HEK293 (cell line): ENCODE data around the gene CDR2L.
A peak's percentile ranks its signal among the peaks of the same experiment; 100 is the strongest.

Source experiments
- CTCF ChIA-PET: fragments of 350-600 bp; formaldehyde crosslinking; extraction: SDS; loops from one replicate; lab custom pipeline; 2021; ENCODE audit warnings: antibody characterized with exemption; lab: Yijun Ruan, JAX
- POLR2A ChIA-PET: fragments of 300-600 bp; formaldehyde crosslinking; extraction: SDS; loops from one replicate; lab custom pipeline; 2020; ENCODE audit warnings: antibody characterized with exemption, inconsistent platforms; lab: Yijun Ruan, JAX
- H3K27ac ChIP-seq: fragments of 200-500 bp; sonication (Bioruptor generic); 2 replicates; pipeline ENCODE4 v1.5.1; 2014; ENCODE audit warnings: low read depth, low read length, control low read depth, inconsistent platforms; ENCODE audit errors: extremely low read depth
- H3K36me3 ChIP-seq, 2 experiments: fragments of 200-500 bp in 1 of 2; sonication (Bioruptor generic) in 1 of 2; 1 replicate in 1 of 2; 2 replicates in 1 of 2; pipeline ENCODE4 v1.5.1; 2014 to 2017; ENCODE audit warnings: inconsistent platforms in 2 of 2, low read length in 2 of 2; ENCODE audit not compliant: control insufficient read depth in 2 of 2, insufficient read depth in 1 of 2
- H3K4me1 ChIP-seq: fragments of 200-500 bp; sonication (Bioruptor generic); 2 replicates; pipeline ENCODE4 v1.5.1; 2014; ENCODE audit warnings: mild to moderate bottlenecking, low read length, inconsistent platforms; ENCODE audit not compliant: control insufficient read depth, insufficient read depth
- H3K4me3 ChIP-seq: 2 replicates; pipeline ENCODE4 v1.5.1; 2011; ENCODE audit warnings: low read depth, mild to moderate bottlenecking, control low read depth, low read length, moderate library complexity
- H3K9me3 ChIP-seq: fragments of 200-500 bp; sonication (Bioruptor generic); 2 replicates; pipeline ENCODE4 v1.5.1; 2014; ENCODE audit warnings: low read depth, low read length, inconsistent platforms; ENCODE audit not compliant: control insufficient read depth, insufficient read depth
- BCL6B ChIP-seq: fragments of 450-650 bp; formaldehyde crosslinking; IDR thresholded peaks from 2 replicates; pipeline ENCODE4 v1.5.1; 2017; ENCODE audit warnings: missing biosample characterization, missing genetic modification characterization
- EGR2 ChIP-seq: fragments of 450-650 bp; formaldehyde crosslinking; IDR thresholded peaks from 2 replicates; pipeline ENCODE4 v1.5.1; 2016; ENCODE audit warnings: low read depth, missing biosample characterization, missing genetic modification characterization
- KLF8 ChIP-seq: fragments of 450-650 bp; formaldehyde crosslinking; IDR thresholded peaks from 2 replicates; pipeline ENCODE4 v1.5.1; 2016; ENCODE audit warnings: missing biosample characterization, missing genetic modification characterization
- KLF9 ChIP-seq: fragments of 450-650 bp; formaldehyde crosslinking; IDR thresholded peaks from 2 replicates; pipeline ENCODE4 v1.5.1; 2016; ENCODE audit warnings: missing biosample characterization, missing genetic modification characterization, low read depth
- MYNN ChIP-seq: fragments of 450-650 bp; formaldehyde crosslinking; IDR thresholded peaks from 2 replicates; pipeline ENCODE4 v1.5.1; 2016; ENCODE audit warnings: missing biosample characterization, missing genetic modification characterization, borderline replicate concordance
- PATZ1 ChIP-seq: fragments of 450-650 bp; formaldehyde crosslinking; IDR thresholded peaks from 2 replicates; pipeline ENCODE4 v1.5.1; 2016; ENCODE audit warnings: missing biosample characterization, missing genetic modification characterization
- PRDM6 ChIP-seq: fragments of 450-650 bp; formaldehyde crosslinking; IDR thresholded peaks from 2 replicates; pipeline ENCODE4 v1.5.1; 2017; ENCODE audit warnings: missing biosample characterization, missing genetic modification characterization
- REPIN1 ChIP-seq: fragments of 450-650 bp; formaldehyde crosslinking; IDR thresholded peaks from 2 replicates; pipeline ENCODE4 v1.5.1; 2017; ENCODE audit warnings: missing biosample characterization, missing genetic modification characterization, low read depth
- SCRT2 ChIP-seq: fragments of 450-650 bp; formaldehyde crosslinking; IDR thresholded peaks from 2 replicates; pipeline ENCODE4 v1.5.1; 2016; ENCODE audit warnings: missing biosample characterization, missing genetic modification characterization
- ZEB2 ChIP-seq: fragments of 450-650 bp; formaldehyde crosslinking; IDR thresholded peaks from 2 replicates; pipeline ENCODE4 v1.5.1; 2016; ENCODE audit warnings: missing biosample characterization, missing genetic modification characterization
- ZNF184 ChIP-seq: fragments of 450-650 bp; IDR thresholded peaks from 2 replicates; pipeline ENCODE4 v1.5.1; 2018; ENCODE audit warnings: missing biosample characterization, mild to moderate bottlenecking, missing genetic modification characterization
- ZNF362 ChIP-seq: fragments of 450-650 bp; formaldehyde crosslinking; IDR thresholded peaks from 2 replicates; pipeline ENCODE4 v1.5.1; 2016; ENCODE audit warnings: missing biosample characterization, missing genetic modification characterization
- ZNF571 ChIP-seq: fragments of 450-650 bp; formaldehyde crosslinking; IDR thresholded peaks from 2 replicates; pipeline ENCODE4 v1.5.0; 2017; ENCODE audit warnings: missing biosample characterization, missing genetic modification characterization
- ZNF660 ChIP-seq: fragments of 450-650 bp; IDR thresholded peaks from 2 replicates; pipeline ENCODE4 v1.5.1; 2018; ENCODE audit warnings: missing biosample characterization, mild to moderate bottlenecking, missing genetic modification characterization
- ZNF704 ChIP-seq: fragments of 450-650 bp; formaldehyde crosslinking; IDR thresholded peaks from 2 replicates; pipeline ENCODE4 v1.5.1; 2016; ENCODE audit warnings: missing biosample characterization, missing genetic modification characterization
- ZNF747 ChIP-seq: fragments of 450-650 bp; formaldehyde crosslinking; IDR thresholded peaks from 2 replicates; pipeline ENCODE4 v1.5.1; 2016; ENCODE audit warnings: missing biosample characterization, missing genetic modification characterization
- ZNF837 ChIP-seq: fragments of 450-650 bp; formaldehyde crosslinking; IDR thresholded peaks from 2 replicates; pipeline ENCODE4 v1.5.1; 2016; ENCODE audit warnings: missing biosample characterization, missing genetic modification characterization

Gene CDR2L

GRCh38 chr17:74951065-74951464, 36.4 kb upstream of the CDR2L start (continued):
- TF ChIP-seq ZNF362 (tag by site-specific recombination) (no peak), PRDM6 (tag by site-specific recombination) (no peak), ZNF747 (tag by site-specific recombination) (no peak)

- Histone ChIP-seq H3K9me3 (no peaks in the 10 kb centered on the region), H3K4me3 (no peak overlapping the region), H3K4me1 (no peaks in the 10 kb centered on the region), H3K36me3 (peaks cover 0 to 11% of the 10 kb centered on the region in 2 experiments; a peak in 2 of 3 replicates), H3K27ac (no peak overlapping the region)
- TF ChIP-seq ZEB2 (no peak), REPIN1 (tag by site-specific recombination) (no peak), KLF8 (peak; percentile 62; the same call in 1 of the 2 replicates), MYNN (no peak), KLF9 (tag by site-specific recombination) (peak; percentile 50; the same call in 1 of the 2 replicates), SCRT2 (tag by site-specific recombination) (0 out of 2 replicates have a peak, but pooled peaks have one; percentile 29), ZNF837 (tag by site-specific recombination) (no peak), EGR2 (0 out of 2 replicates have a peak, but pooled peaks have one; percentile 22)
- ChIA-PET POLR2A (interaction anchor here (0.9 kb wide), 1 partner anchor 79 kb away, joined by 3 read pairs; the partner anchor contains the start of gene FDXR), CTCF (interaction anchor here (0.8 to 10.3 kb wide), 3 partner anchors 7 to 90 kb away, joined by 4 to 100 read pairs (median 4); no protein-coding TSS in a partner anchor)
Measured at GRCh38 chr17:74951680-74952421, 35.6 kb upstream of the CDR2L start.

- Histone ChIP-seq H3K36me3 (peaks cover 0 to 11% of the 10 kb centered on the region in 2 experiments; a peak in 2 of 3 replicates), H3K9me3 (no peaks in the 10 kb centered on the region), H3K4me1 (no peaks in the 10 kb centered on the region), H3K4me3 (no peak overlapping the region), H3K27ac (no peak overlapping the region)
- ChIA-PET POLR2A (no interaction called here), CTCF (interaction anchor here (0.6 to 1.4 kb wide), 4 partner anchors 9 to 1348 kb away, joined by 3 to 5 read pairs (median 4); no protein-coding TSS in a partner anchor)
- TF ChIP-seq PATZ1 (tag by site-specific recombination): no peak
- no peak for TF ChIP-seq ZNF184 (tag by site-specific recombination)
- TF ChIP-seq ZNF660: no peak
- no peak for TF ChIP-seq ZNF704 (tag by site-specific recombination)
- TF ChIP-seq ZEB2: no peak
- TF ChIP-seq BCL6B: no peak
- no peak for TF ChIP-seq ZNF571
Measured at GRCh38 chr17:74952431-74953133, 34.9 kb upstream of the CDR2L start.
